K562 (cell line): ENCODE results near the gene TNNT1. TPM values are rescaled to one million over a fixed set of nuclear protein-coding genes. Genes with fewer than 3 reads are reported as not detected.

ENCODE experiments used
- ATAC-seq: fragments of 200-7000 bp; cut with Tn5 transposase; 3 replicates; pipeline ENCODE4 v1.9.1; 2020; ENCODE audit warnings: moderate library complexity
- BruUV-seq: library from RNA; stranded (reverse); fragments of 400-500 nt; replicated peaks from 2 replicates; lab custom pipeline; 2021; lab: Mats Ljungman, UMichigan
- CTCF ChIA-PET: fragments of 300-600 bp; formaldehyde crosslinking; extraction: SDS; loops from one replicate; lab custom pipeline; 2021; ENCODE audit warnings: low intra/inter-chr PET ratio; lab: Yijun Ruan, JAX
- POLR2A ChIA-PET: fragments of 300-600, 350-650 bp; sonication (Branson Sonifier 250); formaldehyde crosslinking; extraction: SDS; loops from one replicate; lab custom pipeline; 2021; ENCODE audit warnings: antibody characterized with exemption, inconsistent platforms; lab: Yijun Ruan, JAX
- DNase-seq, 4 experiments: peaks; one replicate each; pipeline versions ENCODE4 v3.0.0 to v3.0.0-alpha.2; 2011 to 2018; ENCODE audit warnings: low spot score in 3 of 4, mixed read lengths in 3 of 4; ENCODE audit errors: extremely low read depth in 1 of 4
- FAIRE-seq: peaks from 2 replicates; lab custom pipeline; 2011; peaks lifted over from hg19 to GRCh38; lab: Jason Lieb, UNC
- H2AFZ ChIP-seq: 2 replicates; pipeline ENCODE4 v1.6.0; 2011; ENCODE audit warnings: low read depth, low read length, control low read depth, inconsistent platforms
- H3K27ac ChIP-seq: fragments of 200-600 bp; 3 replicates; pipeline ENCODE4 v1.8.0; 2011; ENCODE audit warnings: low read depth, mild to moderate bottlenecking, control low read depth, inconsistent platforms, low read length, moderate library complexity, mixed read lengths; ENCODE audit errors: extremely low read depth
- H3K27me3 ChIP-seq, 2 experiments: fragments of 300-600 bp in 1 of 2; 2 replicates in 1 of 2; 3 replicates in 1 of 2; pipeline versions ENCODE4 v1.6.0 to v1.8.0; 2011; ENCODE audit warnings: inconsistent platforms in 2 of 2, low read length in 2 of 2, mild to moderate bottlenecking in 1 of 2, mixed read lengths in 1 of 2, moderate library complexity in 1 of 2; ENCODE audit not compliant: control insufficient read depth in 2 of 2, insufficient read depth in 2 of 2
- H3K36me3 ChIP-seq: fragments of 300-600 bp; 3 replicates; pipeline ENCODE4 v1.8.0; 2011; ENCODE audit warnings: mild to moderate bottlenecking, low read length, inconsistent platforms; ENCODE audit not compliant: control insufficient read depth, insufficient read depth
- H3K4me1 ChIP-seq, 2 experiments: fragments of 200-600 bp in 1 of 2; replicated peaks in 1 of 2; 2 replicates in 1 of 2; 3 replicates in 1 of 2; pipeline versions ENCODE4 v1.5.1 to v1.8.0; 2011; ENCODE audit warnings: inconsistent platforms in 2 of 2, low read length in 2 of 2, mild to moderate bottlenecking in 1 of 2, mixed read lengths in 1 of 2, moderate library complexity in 1 of 2; ENCODE audit not compliant: control insufficient read depth in 2 of 2, insufficient read depth in 2 of 2
- H3K4me2 ChIP-seq: 2 replicates; pipeline ENCODE4 v1.6.1; 2011; ENCODE audit warnings: low read length, control low read depth, inconsistent platforms, mixed read lengths; ENCODE audit not compliant: insufficient read depth
- H3K4me3 ChIP-seq: fragments of 200-600 bp; sonication (generic), shearing (Covaris generic); 2 replicates; pipeline ENCODE4 v1.5.1; 2016; ENCODE audit warnings: control low read depth, inconsistent platforms
- H3K79me2 ChIP-seq: fragments of 200-600 bp; 3 replicates; pipeline ENCODE4 v1.8.0; 2011; ENCODE audit warnings: low read length, inconsistent platforms; ENCODE audit not compliant: control insufficient read depth, insufficient read depth
- H3K9ac ChIP-seq, 2 experiments: 2 replicates each; pipeline versions ENCODE4 v1.6.0 to v1.6.1; 2011; ENCODE audit warnings: low read depth in 2 of 2, low read length in 2 of 2, control low read depth in 1 of 2, inconsistent platforms in 1 of 2, mild to moderate bottlenecking in 1 of 2, mixed read lengths in 1 of 2; ENCODE audit not compliant: insufficient read depth in 1 of 2
- H3K9me1 ChIP-seq: one replicate; pipeline ENCODE4 v1.6.0; 2011; ENCODE audit warnings: inconsistent platforms, mild to moderate bottlenecking, low read length, moderate library complexity; ENCODE audit not compliant: control insufficient read depth, insufficient read depth
- H3K9me3 ChIP-seq: replicated peaks from 2 replicates; pipeline ENCODE4 v1.5.1; 2011; ENCODE audit warnings: low read depth, low read length, inconsistent platforms; ENCODE audit not compliant: control insufficient read depth, insufficient read depth
- H4K20me1 ChIP-seq: replicated peaks from 2 replicates; pipeline ENCODE4 v1.6.1; 2011; ENCODE audit warnings: low read length, inconsistent platforms, mixed read lengths; ENCODE audit not compliant: control insufficient read depth, insufficient read depth
- ARID4B ChIP-seq: sonication (generic); formaldehyde crosslinking; IDR thresholded peaks from 2 replicates; pipeline ENCODE4 v1.8.0; 2022; ENCODE audit warnings: mild to moderate bottlenecking, missing genetic modification reagents
- BRF1 ChIP-seq: IDR thresholded peaks from 3 replicates; pipeline ENCODE4 v1.6.1; 2011; ENCODE audit warnings: borderline replicate concordance, mild to moderate bottlenecking; ENCODE audit not compliant: insufficient read length; ENCODE audit errors: extremely low read depth
- FOXA3 ChIP-seq, 2 experiments: fragments of 450-650 bp in 1 of 2; sonication (generic) in 1 of 2; formaldehyde crosslinking; IDR thresholded peaks in 1 of 2; conservative IDR thresholded peaks in 1 of 2; 2 replicates each; pipeline versions ENCODE4 v1.4.0 to v1.8.0; 2020 to 2022; ENCODE audit warnings: mild to moderate bottlenecking in 2 of 2, missing genetic modification reagents in 1 of 2
- GATAD2B ChIP-seq: fragments of 450-650 bp; IDR thresholded peaks from 2 replicates; pipeline ENCODE4 v1.6.1; 2017; ENCODE audit warnings: mild to moderate bottlenecking, borderline replicate concordance
- HDAC1 ChIP-seq, 2 experiments: fragments of 450-650 bp; IDR thresholded peaks; 2 replicates each; pipeline ENCODE4 v1.6.1; 2016 to 2017; ENCODE audit warnings: inconsistent platforms in 1 of 2, mild to moderate bottlenecking in 1 of 2, moderate library complexity in 1 of 2
- HDAC3 ChIP-seq: fragments of 450-650 bp; IDR thresholded peaks from 2 replicates; pipeline ENCODE4 v1.6.1; 2018; ENCODE audit warnings: borderline replicate concordance, mild to moderate bottlenecking, moderate library complexity; ENCODE audit not compliant: partially characterized antibody
- KDM4B ChIP-seq, 2 experiments: fragments of 450-650 bp in 1 of 2; sonication (generic) in 1 of 2; IDR thresholded peaks; 2 replicates each; pipeline ENCODE4 v1.6.1; 2016 to 2017; ENCODE audit warnings: borderline replicate concordance in 2 of 2, antibody characterized with exemption in 1 of 2, low read depth in 1 of 2, mild to moderate bottlenecking in 1 of 2
- POLR3G ChIP-seq: IDR thresholded peaks from 2 replicates; pipeline ENCODE4 v1.6.1; 2011; ENCODE audit not compliant: insufficient read length, insufficient replicate concordance; ENCODE audit errors: extremely low read depth
- SMARCB1 ChIP-seq: IDR thresholded peaks from 2 replicates; pipeline ENCODE4 v1.6.1; 2011; ENCODE audit warnings: improper control_type of control experiment, low read depth; ENCODE audit not compliant: insufficient read length
- TRIM28 ChIP-seq: fragments of 450-650 bp; IDR thresholded peaks from 2 replicates; pipeline ENCODE4 v1.6.1; 2017
- XRCC5 ChIP-seq: fragments of 200-400 bp; formaldehyde crosslinking; IDR thresholded peaks from 2 replicates; pipeline ENCODE4 v1.6.1; 2017; ENCODE audit warnings: low read depth, mild to moderate bottlenecking, low read length
- YY1 ChIP-seq, 3 experiments: IDR thresholded peaks; 2 replicates each; pipeline ENCODE4 v1.6.1; 2011; ENCODE audit warnings: low read length in 2 of 3, mild to moderate bottlenecking in 2 of 3, moderate library complexity in 2 of 3, borderline replicate concordance in 1 of 3, control low read depth in 1 of 3, low read depth in 1 of 3; ENCODE audit not compliant: insufficient read depth in 3 of 3, insufficient replicate concordance in 2 of 3, control insufficient read depth in 1 of 3, insufficient read length in 1 of 3; ENCODE audit errors: extremely low read depth in 1 of 3
- ZNF24 ChIP-seq: fragments of 450-650 bp; IDR thresholded peaks from 2 replicates; pipeline ENCODE4 v1.6.1; 2016
- ZNF436 ChIP-seq: fragments of 250-450, 450-650 bp; sonication (Bioruptor Pico); formaldehyde crosslinking; IDR thresholded peaks from 2 replicates; pipeline ENCODE4 v1.7.0; 2020; ENCODE audit warnings: mild to moderate bottlenecking
- ZNF511 ChIP-seq: sonication (generic); formaldehyde crosslinking; IDR thresholded peaks from 2 replicates; pipeline ENCODE4 v1.8.0; 2022; ENCODE audit warnings: mild to moderate bottlenecking, missing genetic modification reagents
- ZNF780A ChIP-seq: fragments of 250-450 bp; sonication (Bioruptor Pico); IDR thresholded peaks from 2 replicates; pipeline ENCODE4 v1.5.0; 2021; ENCODE audit warnings: mild to moderate bottlenecking
- WGBS: fragments of 100-300 bp; shearing (Covaris generic); methylation state at CpG from one replicate; pipeline ENCODE4 v1.1.6; 2016; ENCODE audit warnings: low coverage, mixed read lengths; ENCODE audit not compliant: insufficient coverage; ENCODE audit errors: missing lambda C conversion rate; 5-methylcytosine and 5-hydroxymethylcytosine counted together
- in situ Hi-C: fragments of 300-500 bp; cut with MboI; formaldehyde crosslinking; loops from 4 replicates; pipeline ENCODE4 v1.15.0; 2018; ENCODE audit warnings: inconsistent platforms, mixed read lengths
- intact Hi-C: fragments of 100-400 bp; cut with micrococcal nuclease; formaldehyde crosslinking; loops from 2 replicates; pipeline ENCODE4 v1.14.2; 2022
- polyA plus RNA-seq, 8 experiments: library from polyadenylated mRNA; depleted of rRNA in 4 of 8; stranded (reverse) in 5 of 8; unstranded in 3 of 8; fragments of >200 nt; fragmentation: Nextera tagmentation in 2 of 8; fragmentation: Illumina TruSeq in 1 of 8; extraction: Ambion mirVana in 2 of 8; extraction: Trizol in 1 of 8; gene quantifications; 2 replicates each; pipeline versions ENCODE4 v1.2.1 to v1.2.3, GENCODE V29; 2011 to 2014; ENCODE audit warnings: inconsistent platforms in 1 of 8, missing spikeins in 1 of 8
- total RNA-seq, 7 experiments: library from RNA; depleted of rRNA in 6 of 7; stranded (reverse); fragments of >200 nt in 6 of 7; fragmentation: Illumina TruSeq in 2 of 7; extraction: Trizol in 2 of 7; gene quantifications; 2 replicates each; pipeline versions ENCODE4 v1.2.1 to v1.2.3, GENCODE V29; 2011 to 2021; ENCODE audit warnings: low replicate concordance in 1 of 7

Gene TNNT1
- total and polyA plus RNA-seq, 9 of the 15 experiments (the other 6 are each of a cell fraction or from before 2014, with no cell fraction given) = 31.8 to 390 (median 227) TPM

DNA sequence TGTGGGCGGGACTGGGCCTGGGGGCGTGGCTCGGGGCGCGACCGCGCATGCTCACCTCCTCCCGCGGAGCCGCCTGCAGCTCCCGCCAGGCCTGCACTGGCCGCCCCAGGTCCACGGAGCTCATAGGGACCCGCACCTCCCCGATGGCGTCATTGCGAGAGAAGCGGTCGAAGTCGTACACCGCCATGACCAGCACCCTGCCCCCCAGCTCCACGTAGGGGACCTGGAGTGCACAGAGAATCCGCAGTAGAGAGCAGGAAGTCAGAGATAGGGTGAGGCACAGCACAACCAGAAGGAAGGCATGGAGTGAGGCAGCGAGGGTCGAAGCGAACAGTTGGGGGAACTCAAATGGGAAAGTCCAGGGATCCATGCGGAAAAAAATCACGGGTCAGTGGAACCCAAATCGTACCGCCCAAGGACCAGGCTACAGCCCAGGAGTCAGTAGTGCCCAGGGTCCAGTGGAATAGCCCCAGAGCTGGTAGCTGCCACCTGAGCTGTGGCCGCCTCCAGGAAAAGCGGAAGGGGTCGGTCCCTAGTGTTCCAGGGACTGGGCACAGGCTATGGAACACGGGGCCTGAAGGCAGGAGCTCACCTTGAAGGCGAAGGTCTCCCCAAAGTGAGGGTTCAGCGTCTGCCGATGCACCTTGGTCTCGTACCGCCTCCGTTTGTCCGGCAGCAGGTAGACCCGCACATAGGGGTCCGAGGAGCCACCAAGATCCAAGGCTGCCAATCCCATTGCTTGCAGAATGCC is 26.3 kb upstream of the TNNT1 start:
- FAIRE-seq (peak; percentile 91), DNase-seq (peak; percentile 90 to 96 (median 94)), ATAC-seq (peak; percentile 83)
- TSS peak; percentile 88 for BruUV-seq
- CTCF ChIA-PET = no interaction called here
- H3K4me3 ChIP-seq = peak overlapping the region; percentile 60
- peak overlapping the region; percentile 88 for H3K4me2 ChIP-seq
- peaks cover 10% of the 10 kb centered on the region for H4K20me1 ChIP-seq
- H3K79me2 ChIP-seq = no peaks in the 10 kb centered on the region; the same call in 2 of the 3 replicates
- H3K9ac ChIP-seq = peak overlapping the region; percentile 72 to 94
- H3K4me1 ChIP-seq = peaks cover 37 to 55% of the 10 kb centered on the region in 2 experiments
- no peaks in the 10 kb centered on the region for H3K9me1 ChIP-seq
- 21% methylated on average over 37 of the region's 43 CpGs for WGBS
- intact Hi-C loops (no loop called here), in situ Hi-C loops (no loop called here)
- peak overlapping the region; percentile 75 for H3K27ac ChIP-seq
- H2AFZ ChIP-seq = peak overlapping the region; percentile 95
- H3K36me3 ChIP-seq = no peaks in the 10 kb centered on the region
- no peaks in the 10 kb centered on the region for H3K9me3 ChIP-seq
- POLR2A ChIA-PET = interaction anchor here (0.6 to 2.7 kb wide), 13 partner anchors 9 to 278 kb away, joined by 3 to 19 read pairs (median 4); partner anchors contain the start of genes DNAAF3, PPP6R1, PTPRH and UBE2S
- no peaks in the 10 kb centered on the region for H3K27me3 ChIP-seq
- no peak for TF ChIP-seq ZNF436 (CRISPR knock-in tag)
- peak in 1 of 2 experiments; percentile 63; a peak in 2 of 4 replicates for TF ChIP-seq HDAC1 (IDR thresholded peaks at IDR 0.05)
- no peak for TF ChIP-seq SMARCB1
- peak in 2 of 3 experiments; percentile 73 to 81 for TF ChIP-seq YY1 (IDR thresholded peaks at IDR 0.05; ENCODE audit: borderline replicate concordance in 1 of 3, control insufficient read depth in 1 of 3, extremely low read depth in 1 of 3, insufficient read depth in 3 of 3, insufficient read length in 1 of 3, insufficient replicate concordance in 2 of 3, low read depth in 1 of 3, low read length in 2 of 3)
- TF ChIP-seq ARID4B (CRISPR knock-in tag) = peak; percentile 84
- TF ChIP-seq BRF1 = no peak
- TF ChIP-seq HDAC3 = no peak
- no peak for TF ChIP-seq KDM4B (IDR thresholded peaks at IDR 0.05; ENCODE audit: borderline replicate concordance in 2 of 2, low read depth in 1 of 2)
- TF ChIP-seq GATAD2B = no peak
- no peak for TF ChIP-seq ZNF780A
- no peak for TF ChIP-seq ZNF24
- no peak for TF ChIP-seq XRCC5
- TF ChIP-seq ZNF511 (CRISPR knock-in tag) = peak; percentile 95
- TF ChIP-seq TRIM28 = peak; percentile 58; the same call in 1 of the 2 replicates
- TF ChIP-seq FOXA3 (CRISPR knock-in tag; conservative IDR thresholded peaks at IDR 0.05 in 1 of 2, IDR thresholded peaks at IDR 0.05 in 1 of 2) = no peak
- no peak for TF ChIP-seq POLR3G
